Body of pancreas (tissue), 4 donors: Measurements from ENCODE around the gene LOXL4. TPM values are rescaled to one million over a fixed set of nuclear protein-coding genes. Genes with fewer than 3 reads are reported as not detected.

Source experiments
- ATAC-seq: fragments of 150-250 bp; one replicate; pipeline ENCODE4 v1.9.1; 2016
- DNase-seq, 4 donors: peaks; one replicate each; pipeline ENCODE4 v3.0.0-alpha.2; 2019
- H3K27ac ChIP-seq, 4 donors: fragments of 200-600 bp; sonication (generic); 1 replicate in 3 of 4; 2 replicates in 1 of 4; pipeline versions ENCODE4 v1.5.1 to v1.6.1; 2016 to 2019; ENCODE audit warnings: mild to moderate bottlenecking in 1 of 4, mixed read lengths in 1 of 4, moderate library complexity in 1 of 4
- H3K27me3 ChIP-seq, 2 donors: fragments of 200-600 bp; sonication (generic); one replicate each; pipeline ENCODE4 v1.6.0; 2016; ENCODE audit warnings: mild to moderate bottlenecking in 1 of 2
- H3K36me3 ChIP-seq, 2 donors: fragments of 200-600 bp; sonication (generic); replicated peaks in 1 of 2; 2 replicates each; pipeline ENCODE4 v1.5.1; 2016; ENCODE audit warnings: low read depth in 2 of 2; ENCODE audit not compliant: insufficient read depth in 1 of 2
- H3K4me1 ChIP-seq: fragments of 200-600 bp; sonication (generic); one replicate; pipeline ENCODE4 v1.6.0; 2016
- H3K4me3 ChIP-seq, 2 donors: fragments of 200-600 bp; sonication (generic); 1 replicate in 1 of 2; 2 replicates in 1 of 2; pipeline ENCODE4 v1.5.1; 2016 to 2019
- H3K9me3 ChIP-seq, 3 donors: fragments of 200-600 bp; sonication (generic); 1 replicate in 2 of 3; 2 replicates in 1 of 3; pipeline ENCODE4 v1.5.1; 2016
- CTCF ChIP-seq, 7 experiments: fragments of 450-650 bp in 4 of 7; fragments of 200-600 bp in 3 of 7; sonication (generic) in 3 of 7; IDR thresholded peaks; one replicate each; pipeline ENCODE4 v1.5.1; 2016 to 2019; ENCODE audit warnings: antibody characterized with exemption in 7 of 7
- POLR2A ChIP-seq, 3 donors: fragments of 450-650 bp; IDR thresholded peaks; one replicate each; pipeline ENCODE4 v1.6.1; 2016; ENCODE audit warnings: antibody characterized with exemption in 3 of 3, mild to moderate bottlenecking in 2 of 3
- WGBS, 2 donors: methylation state at CpG; one replicate each; pipeline ENCODE4 v1.1.5; 2017; 5-methylcytosine and 5-hydroxymethylcytosine counted together
- intact Hi-C: fragments of 100-400 bp; cut with DNase I; formaldehyde crosslinking; loops from one replicate; pipeline ENCODE4 v1.15.1; 2023
- total RNA-seq, 2 donors: library from RNA; depleted of rRNA; stranded (reverse); fragments of >200 nt; gene quantifications; one replicate each; pipeline ENCODE4 v1.1.0, GENCODE V29; 2016

LOXL4 gene
- total RNA-seq, 2 donors from 2014 or later: 8.9 to 10.6 TPM

- 67 to 71% methylated on average over 12 of the region's 12 CpGs for WGBS, 2 donors
- intact Hi-C loops: no loop called here
- TF ChIP-seq CTCF (IDR thresholded peaks at IDR 0.05) (no peak), POLR2A (IDR thresholded peaks at IDR 0.05) (no peak)
- ATAC-seq (no peak), DNase-seq (no peak)
- Histone ChIP-seq H3K27ac (peak overlapping the region in 1 of 4 donors; percentile 2), H3K27me3 (no peaks in the 10 kb centered on the region), H3K4me3 (no peak overlapping the region), H3K9me3 (no peaks in the 10 kb centered on the region), H3K36me3 (no peaks in the 10 kb centered on the region), H3K4me1 (peaks cover 50% of the 10 kb centered on the region)
These were observed 3.5 kb downstream of the LOXL4 start for GRCh38 chr10:98264378-98265065.

GRCh38 chr10:98263088-98263487 lies 4.9 kb downstream of the LOXL4 start:
- H3K27ac ChIP-seq: peak overlapping the region in 1 of 4 donors; percentile 46
- intact Hi-C loops: no loop called here
- WGBS, 2 donors: 82 to 86% methylated on average over 6 to 7 of the region's 7 CpGs

GRCh38 chr10:98262571-98262970 lies 5.4 kb downstream of the LOXL4 start:
- Histone ChIP-seq H3K4me3 (no peak overlapping the region), H3K27me3 (no peaks in the 10 kb centered on the region), H3K9me3 (no peaks in the 10 kb centered on the region), H3K36me3 (no peaks in the 10 kb centered on the region), H3K27ac (peak overlapping the region in 1 of 4 donors; percentile 46), H3K4me1 (peaks cover 38% of the 10 kb centered on the region)
- peak; percentile 60 for ATAC-seq
- DNase-seq: peak; percentile 57 to 69 (median 65)
- no peak for TF ChIP-seq POLR2A (IDR thresholded peaks at IDR 0.05)
- TF ChIP-seq CTCF (IDR thresholded peaks at IDR 0.05): peak; percentile 13 to 53 (median 40)
- WGBS, 2 donors: 47 to 54% methylated on average over 1 to 7 of the region's 7 CpGs
- intact Hi-C loops: no loop called here

More at GRCh38 chr10:98263088-98263487, 4.9 kb downstream of the LOXL4 start:
- Histone ChIP-seq H3K36me3 (no peaks in the 10 kb centered on the region), H3K27me3 (no peaks in the 10 kb centered on the region), H3K4me1 (peaks cover 41% of the 10 kb centered on the region), H3K4me3 (no peak overlapping the region), H3K9me3 (no peaks in the 10 kb centered on the region)
- TF ChIP-seq POLR2A (IDR thresholded peaks at IDR 0.05) (no peak), CTCF (IDR thresholded peaks at IDR 0.05) (no peak)
- no peak for DNase-seq
- no peak for ATAC-seq

GRCh38 chr10:98261436-98262277 lies 6.3 kb downstream of the LOXL4 start:
- Histone ChIP-seq H3K9me3 (no peaks in the 10 kb centered on the region), H3K4me3 (no peak overlapping the region), H3K4me1 (peaks cover 30% of the 10 kb centered on the region), H3K27ac (no peak overlapping the region), H3K27me3 (no peaks in the 10 kb centered on the region), H3K36me3 (no peaks in the 10 kb centered on the region)
- DNase-seq (no peak), ATAC-seq (no peak)
- WGBS, 2 donors: 84% methylated on average over 15 of the region's 15 CpGs; no CpG with 5 or more reads in 1 of the 2 donors
- intact Hi-C loops: no loop called here
- TF ChIP-seq POLR2A (IDR thresholded peaks at IDR 0.05) (no peak), CTCF (IDR thresholded peaks at IDR 0.05) (no peak)
